IMR-90 (cell line): ENCODE results near the gene NEDD1. TPM values are rescaled to one million over a fixed set of nuclear protein-coding genes. Genes with fewer than 3 reads are reported as not detected.

ENCODE experiments used
- ATAC-seq: fragments of 200-7000 bp; cut with Tn5 transposase; 2 replicates; pipeline ENCODE4 v1.9.1; 2020; ENCODE audit warnings: low read depth, mild to moderate bottlenecking, moderate library complexity
- BruUV-seq: library from RNA; stranded (reverse); fragments of 400-500 nt; replicated peaks from 2 replicates; lab custom pipeline; 2021; lab: Mats Ljungman, UMichigan
- CTCF ChIA-PET: fragments of 300-600 bp; formaldehyde crosslinking; extraction: SDS; loops from one replicate; lab custom pipeline; 2021; ENCODE audit warnings: antibody characterized with exemption; lab: Yijun Ruan, JAX
- POLR2A ChIA-PET: fragments of 300-600 bp; sonication (Branson Sonifier 250); formaldehyde crosslinking; loops from one replicate; lab custom pipeline; 2022; ENCODE audit warnings: antibody characterized with exemption; ENCODE audit not compliant: unreplicated experiment; lab: Charles Lee
- DNase-seq: peaks from one replicate; pipeline ENCODE4 v3.0.0; 2013
- H2AFZ ChIP-seq: replicated peaks from 2 replicates; pipeline ENCODE3; 2013; ENCODE audit warnings: low read length, mild to moderate bottlenecking; ENCODE audit not compliant: poor library complexity
- H2AK5ac ChIP-seq: 2 replicates; pipeline ENCODE4 v1.6.1; 2013; ENCODE audit warnings: low read depth, low read length, inconsistent platforms
- H2AK9ac ChIP-seq: replicated peaks from 2 replicates; pipeline ENCODE3; 2013; ENCODE audit warnings: mild to moderate bottlenecking, low read depth, low read length, moderate library complexity; ENCODE audit not compliant: poor library complexity
- H2BK120ac ChIP-seq: 2 replicates; pipeline ENCODE4 v1.6.1; 2013; ENCODE audit warnings: low read depth, low read length, inconsistent platforms
- H2BK15ac ChIP-seq: 3 replicates; pipeline ENCODE4 v1.6.1; 2013; ENCODE audit warnings: low read depth, low read length, inconsistent platforms
- H2BK20ac ChIP-seq: 2 replicates; pipeline ENCODE4 v1.6.1; 2013; ENCODE audit warnings: low read depth, mild to moderate bottlenecking, inconsistent platforms, low read length, moderate library complexity
- H2BK5ac ChIP-seq: 2 replicates; pipeline ENCODE4 v1.6.1; 2013; ENCODE audit warnings: mild to moderate bottlenecking, low read depth, low read length, inconsistent platforms; ENCODE audit not compliant: poor library complexity, severe bottlenecking
- H3K14ac ChIP-seq: replicated peaks from 2 replicates; pipeline ENCODE4 v1.6.1; 2013; ENCODE audit warnings: low read depth, low read length, inconsistent platforms
- H3K18ac ChIP-seq: 2 replicates; pipeline ENCODE4 v1.6.1; 2013; ENCODE audit warnings: low read depth, low read length, control low read depth
- H3K23ac ChIP-seq: 2 replicates; pipeline ENCODE4 v1.6.1; 2013; ENCODE audit warnings: low read depth, low read length, inconsistent platforms
- H3K27ac ChIP-seq: 2 replicates; pipeline ENCODE4 v1.5.1; 2013; ENCODE audit warnings: mild to moderate bottlenecking, control low read depth, low read length; ENCODE audit not compliant: insufficient read depth
- H3K27me3 ChIP-seq: 2 replicates; pipeline ENCODE4 v1.6.1; 2013; ENCODE audit warnings: low read length; ENCODE audit not compliant: control insufficient read depth, insufficient read depth
- H3K36me3 ChIP-seq: 2 replicates; pipeline ENCODE4 v1.6.1; 2013; ENCODE audit warnings: low read length, mixed read lengths; ENCODE audit not compliant: control insufficient read depth, insufficient read depth
- H3K4ac ChIP-seq: 2 replicates; pipeline ENCODE4 v1.6.1; 2013; ENCODE audit warnings: low read depth, low read length, inconsistent platforms
- H3K4me1 ChIP-seq: 2 replicates; pipeline ENCODE4 v1.6.1; 2013; ENCODE audit warnings: low read length, mixed read lengths; ENCODE audit not compliant: control insufficient read depth, insufficient read depth
- H3K4me2 ChIP-seq: 2 replicates; pipeline ENCODE4 v1.6.1; 2013; ENCODE audit warnings: low read depth, mild to moderate bottlenecking, control low read depth, low read length, moderate library complexity
- H3K4me3 ChIP-seq: 2 replicates; pipeline ENCODE4 v1.5.1; 2013; ENCODE audit warnings: low read depth, mild to moderate bottlenecking, control low read depth, low read length, moderate library complexity; ENCODE audit not compliant: insufficient read depth
- H3K56ac ChIP-seq: 2 replicates; pipeline ENCODE4 v1.6.1; 2013; ENCODE audit warnings: low read length, inconsistent platforms; ENCODE audit not compliant: insufficient read depth; ENCODE audit errors: extremely low read depth
- H3K79me1 ChIP-seq, 2 experiments: 2 replicates each; pipeline ENCODE4 v1.6.1; 2013; ENCODE audit warnings: low read length in 2 of 2, inconsistent platforms in 1 of 2, low read depth in 1 of 2
- H3K9ac ChIP-seq: 2 replicates; pipeline ENCODE4 v1.6.1; 2013; ENCODE audit warnings: low read depth, low read length, control low read depth
- H3K9me1 ChIP-seq: 2 replicates; pipeline ENCODE4 v1.6.1; 2013; ENCODE audit warnings: low read length, inconsistent platforms; ENCODE audit not compliant: insufficient read depth
- H3K9me3 ChIP-seq: 2 replicates; pipeline ENCODE4 v1.6.1; 2013; ENCODE audit warnings: low read length; ENCODE audit not compliant: control insufficient read depth, insufficient read depth
- H4K20me1 ChIP-seq: 2 replicates; pipeline ENCODE4 v1.6.1; 2013; ENCODE audit warnings: low read length, inconsistent platforms; ENCODE audit not compliant: insufficient read depth
- H4K5ac ChIP-seq: 2 replicates; pipeline ENCODE4 v1.6.1; 2013; ENCODE audit warnings: mild to moderate bottlenecking, low read depth, low read length, control low read depth
- H4K8ac ChIP-seq, 2 experiments: 2 replicates each; pipeline ENCODE4 v1.6.1; 2013; ENCODE audit warnings: low read depth in 2 of 2, low read length in 2 of 2, control low read depth in 1 of 2, inconsistent platforms in 1 of 2
- H4K91ac ChIP-seq: 2 replicates; pipeline ENCODE4 v1.6.1; 2013; ENCODE audit warnings: low read depth, low read length, inconsistent platforms; ENCODE audit not compliant: insufficient read depth
- BHLHE40 ChIP-seq: fragments of 150-350 bp; IDR thresholded peaks from 2 replicates; pipeline ENCODE4 v1.6.1; 2016; ENCODE audit warnings: mild to moderate bottlenecking, low read depth, low read length
- CEBPB ChIP-seq: IDR thresholded peaks from 2 replicates; pipeline ENCODE4 v1.6.1; 2012; ENCODE audit warnings: low read depth, low read length, improper control_type of control experiment
- FOS ChIP-seq: fragments of 150-350 bp; IDR thresholded peaks from 2 replicates; pipeline ENCODE4 v1.6.1; 2016; ENCODE audit warnings: low read depth, low read length
- MAFK ChIP-seq: IDR thresholded peaks from 2 replicates; pipeline ENCODE4 v1.6.1; 2012; ENCODE audit warnings: low read depth, low read length, improper control_type of control experiment
- MAZ ChIP-seq: IDR thresholded peaks from 2 replicates; pipeline ENCODE4 v1.6.1; 2012; ENCODE audit warnings: low read depth, mild to moderate bottlenecking, low read length, improper control_type of control experiment, moderate library complexity, borderline replicate concordance
- MXI1 ChIP-seq: IDR thresholded peaks from 2 replicates; pipeline ENCODE4 v1.6.1; 2012; ENCODE audit warnings: low read depth, mild to moderate bottlenecking, low read length, moderate library complexity, borderline replicate concordance
- NFE2L2 ChIP-seq: fragments of 150-350 bp; IDR thresholded peaks from 2 replicates; pipeline ENCODE4 v1.6.1; 2016; ENCODE audit warnings: low read depth, mild to moderate bottlenecking, low read length
- POLR2A ChIP-seq: IDR thresholded peaks from 2 replicates; pipeline ENCODE4 v1.6.1; 2012; ENCODE audit warnings: mild to moderate bottlenecking, low read depth, low read length
- RAD21 ChIP-seq: IDR thresholded peaks from 2 replicates; pipeline ENCODE4 v1.6.1; 2012; ENCODE audit warnings: low read length, improper control_type of control experiment
- SMC3 ChIP-seq: fragments of 150-350 bp; IDR thresholded peaks from 2 replicates; pipeline ENCODE4 v1.6.1; 2016; ENCODE audit warnings: low read depth, mild to moderate bottlenecking, antibody characterized with exemption, low read length, moderate library complexity
- USF2 ChIP-seq: fragments of 150-350 bp; IDR thresholded peaks from 2 replicates; pipeline ENCODE4 v1.6.1; 2017; ENCODE audit warnings: mild to moderate bottlenecking, antibody characterized with exemption, low read length, low read depth
- WGBS, 2 experiments: methylation state at CpG; one replicate each; pipeline versions ENCODE4 v1.1.5 to v1.1.7; 2013; ENCODE audit warnings: missing lambda C conversion rate in 2 of 2; ENCODE audit not compliant: insufficient read length in 1 of 2; ENCODE audit errors: extremely low coverage in 2 of 2; 5-methylcytosine and 5-hydroxymethylcytosine counted together
- dilution Hi-C: fragments of 300-500 bp; cut with HindIII; formaldehyde crosslinking; loops from one replicate; pipeline ENCODE4 v1.14.3; 2018; ENCODE audit warnings: low sequenced_read_pairs; ENCODE audit not compliant: unreplicated experiment
- in situ Hi-C: fragments of 300-500 bp; cut with MboI; formaldehyde crosslinking; loops from 3 replicates; pipeline ENCODE4 v1.14.3; 2019; ENCODE audit warnings: low sequenced_read_pairs, inconsistent platforms, mixed read lengths
- intact Hi-C: fragments of 100-400 bp; cut with micrococcal nuclease; formaldehyde crosslinking; loops from 2 replicates; pipeline ENCODE4 v1.10.0; 2022
- polyA plus RNA-seq, 3 experiments: library from polyadenylated mRNA; depleted of rRNA; stranded (reverse); fragments of >200 nt; gene quantifications; 2 replicates each; pipeline ENCODE4 v1.2.3, GENCODE V29; 2012; ENCODE audit warnings: low replicate concordance in 1 of 3
- total RNA-seq: library from RNA; depleted of rRNA; stranded (reverse); fragments of >200 nt; gene quantifications from 2 replicates; pipeline ENCODE4 v1.2.3, GENCODE V29; 2012
- TF ChIP-seq, protein P1 (sequence below): conservative IDR thresholded peaks from 2 replicates; pipeline ENCODE4 v1.5.1; 2012; ENCODE audit warnings: mild to moderate bottlenecking, low read depth, low read length, improper control_type of control experiment

Gene NEDD1
- total and polyA plus RNA-seq, 2 of the 4 experiments (the other 2 are of a cell fraction) = 10.0 to 48.0 TPM

DNA sequence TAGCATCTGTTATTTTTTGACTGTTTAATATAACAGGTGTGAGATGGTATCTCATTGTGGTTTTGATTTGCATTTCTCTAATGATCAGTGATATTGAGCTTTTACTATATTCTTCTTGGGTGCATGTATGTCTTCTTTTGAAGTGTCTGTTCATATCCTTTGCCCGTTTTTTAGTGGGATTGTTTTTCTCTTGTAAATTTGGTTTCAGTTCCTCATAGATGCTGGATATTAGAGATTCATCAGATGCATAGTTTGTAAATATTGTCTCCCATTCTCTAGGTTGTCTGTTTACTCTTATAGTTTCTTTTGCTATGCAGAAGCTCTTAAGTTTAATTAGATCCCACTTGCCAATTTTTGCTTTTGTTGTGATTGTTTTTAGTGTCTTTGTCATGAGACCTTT lies 48.9 kb upstream of the NEDD1 start:
- DNase-seq (no peak), ATAC-seq (no peak)
- H4K20me1 ChIP-seq = no peaks in the 10 kb centered on the region
- no peak overlapping the region for H3K9ac ChIP-seq
- H4K8ac ChIP-seq = no peak overlapping the region
- POLR2A ChIA-PET = no interaction called here
- intact Hi-C loops = no loop called here
- H3K9me3 ChIP-seq = no peaks in the 10 kb centered on the region
- no peak overlapping the region for H3K4me3 ChIP-seq
- H2BK5ac ChIP-seq = no peak overlapping the region
- no peak overlapping the region for H2BK20ac ChIP-seq
- no peak overlapping the region for H4K91ac ChIP-seq
- no peak overlapping the region for H4K5ac ChIP-seq
- in situ Hi-C loops = no loop called here
- TF ChIP-seq NFE2L2 (no peak), CEBPB (no peak), BHLHE40 (no peak), USF2 (no peak), SMC3 (no peak), FOS (no peak), MAFK (no peak), POLR2A (no peak), MAZ (no peak), RAD21 (no peak), MXI1 (no peak)
- TF ChIP-seq, protein P1, sequence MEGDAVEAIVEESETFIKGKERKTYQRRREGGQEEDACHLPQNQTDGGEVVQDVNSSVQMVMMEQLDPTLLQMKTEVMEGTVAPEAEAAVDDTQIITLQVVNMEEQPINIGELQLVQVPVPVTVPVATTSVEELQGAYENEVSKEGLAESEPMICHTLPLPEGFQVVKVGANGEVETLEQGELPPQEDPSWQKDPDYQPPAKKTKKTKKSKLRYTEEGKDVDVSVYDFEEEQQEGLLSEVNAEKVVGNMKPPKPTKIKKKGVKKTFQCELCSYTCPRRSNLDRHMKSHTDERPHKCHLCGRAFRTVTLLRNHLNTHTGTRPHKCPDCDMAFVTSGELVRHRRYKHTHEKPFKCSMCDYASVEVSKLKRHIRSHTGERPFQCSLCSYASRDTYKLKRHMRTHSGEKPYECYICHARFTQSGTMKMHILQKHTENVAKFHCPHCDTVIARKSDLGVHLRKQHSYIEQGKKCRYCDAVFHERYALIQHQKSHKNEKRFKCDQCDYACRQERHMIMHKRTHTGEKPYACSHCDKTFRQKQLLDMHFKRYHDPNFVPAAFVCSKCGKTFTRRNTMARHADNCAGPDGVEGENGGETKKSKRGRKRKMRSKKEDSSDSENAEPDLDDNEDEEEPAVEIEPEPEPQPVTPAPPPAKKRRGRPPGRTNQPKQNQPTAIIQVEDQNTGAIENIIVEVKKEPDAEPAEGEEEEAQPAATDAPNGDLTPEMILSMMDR = no peak
- no peak overlapping the region for H2BK15ac ChIP-seq
- H2AFZ ChIP-seq = no peak overlapping the region
- no peak overlapping the region for H3K27ac ChIP-seq
- H3K27me3 ChIP-seq = no peaks in the 10 kb centered on the region
- no CpG with 5 or more reads among the region's 1 CpG for WGBS, 2 experiments
- no peak overlapping the region for H2BK120ac ChIP-seq
- H2AK5ac ChIP-seq = no peak overlapping the region
- no peaks in the 10 kb centered on the region for H3K79me1 ChIP-seq
- dilution Hi-C loops = no loop called here
- no peaks in the 10 kb centered on the region for H3K36me3 ChIP-seq
- H3K14ac ChIP-seq = no peak overlapping the region
- CTCF ChIA-PET = no interaction called here
- no peak overlapping the region for H3K56ac ChIP-seq
- no peak overlapping the region for H3K18ac ChIP-seq
- H3K23ac ChIP-seq = no peak overlapping the region
- no peak overlapping the region for H2AK9ac ChIP-seq
- H3K4ac ChIP-seq = no peak overlapping the region
- H3K4me2 ChIP-seq = no peak overlapping the region
- H3K9me1 ChIP-seq = no peaks in the 10 kb centered on the region
- H3K4me1 ChIP-seq = no peaks in the 10 kb centered on the region
- no TSS peak for BruUV-seq
